ENCODE measurements around the gene ARHGAP27.
"Not testable (repeated sequence)": the region's sequence is repeated elsewhere in the genome, so short reads cannot be mapped to it uniquely, and the experiment has no call there.

Gene ARHGAP27

GRCh38 chr17:45357364-45357997 lies 75.2 kb downstream of the ARHGAP27 start:
- DNase-seq, result no peak

GRCh38 chr17:45355087-45355486 lies 77.6 kb downstream of the ARHGAP27 start:
- DNase-seq, result no peak

GRCh38 chr17:45353043-45353442 lies 79.6 kb downstream of the ARHGAP27 start:
- no peak for DNase-seq

- DNase-seq, result no peak
These were observed 80.8 kb downstream of the ARHGAP27 start for GRCh38 chr17:45351831-45352230.

GRCh38 chr17:45347444-45347843 lies 85.2 kb downstream of the ARHGAP27 start:
- DNase-seq, result no peak

GRCh38 chr17:45346216-45347015 lies 86.3 kb downstream of the ARHGAP27 start:
- DNase-seq, result no peak

GRCh38 chr17:45345554-45346215 lies 87.0 kb downstream of the ARHGAP27 start:
- no peak for DNase-seq

- no peak for DNase-seq
These were observed 87.5 kb downstream of the ARHGAP27 start for GRCh38 chr17:45345246-45345553.

GRCh38 chr17:45343967-45344664 lies 88.6 kb downstream of the ARHGAP27 start:
- DNase-seq, result not testable (repeated sequence)

Measured in effector CD4-positive, alpha-beta T cell (primary cell).